PC-3 (cell line): ENCODE measurements around the gene C12orf60.

Experiments
- CTCF ChIP-seq: fragments of 300-600 bp; sonication (generic); conservative IDR thresholded peaks from 2 replicates; pipeline ENCODE4 v1.5.1; 2017; ENCODE audit warnings: antibody characterized with exemption, low read depth, mild to moderate bottlenecking, low read length
- EZH2 ChIP-seq: fragments of 300-600 bp; sonication (generic); IDR thresholded peaks from one replicate; pipeline ENCODE4 v1.6.1; 2017; ENCODE audit warnings: antibody characterized with exemption, mild to moderate bottlenecking, low read length; ENCODE audit not compliant: unreplicated experiment
- EZH2phosphoT487 ChIP-seq: fragments of 300-600 bp; sonication (generic); IDR thresholded peaks from 2 replicates; pipeline ENCODE4 v1.6.1; 2018; ENCODE audit warnings: mild to moderate bottlenecking, antibody characterized with exemption, low read length, borderline replicate concordance

GRCh38 chr12:14811486-14811885 lies 8.0 kb downstream of the C12orf60 start:
- TF ChIP-seq CTCF = no peak
- no peak for TF ChIP-seq EZH2
- TF ChIP-seq EZH2phosphoT487 = no peak
